AG10803 (cell line): ENCODE data around the gene NEU2.

Experiments used
- DNase-seq: peaks from one replicate; pipeline ENCODE4 v3.0.0; 2010; ENCODE audit warnings: low read depth
- H3K4me3 ChIP-seq: 2 replicates; pipeline ENCODE4 v1.5.1; 2011; ENCODE audit warnings: mild to moderate bottlenecking, low read length, control low read depth
- TF ChIP-seq, protein P1 (sequence below): conservative IDR thresholded peaks from 2 replicates; pipeline ENCODE4 v1.5.1; 2011; ENCODE audit warnings: mild to moderate bottlenecking, low read length, control low read depth, inconsistent platforms

The NEU2 gene

DNA sequence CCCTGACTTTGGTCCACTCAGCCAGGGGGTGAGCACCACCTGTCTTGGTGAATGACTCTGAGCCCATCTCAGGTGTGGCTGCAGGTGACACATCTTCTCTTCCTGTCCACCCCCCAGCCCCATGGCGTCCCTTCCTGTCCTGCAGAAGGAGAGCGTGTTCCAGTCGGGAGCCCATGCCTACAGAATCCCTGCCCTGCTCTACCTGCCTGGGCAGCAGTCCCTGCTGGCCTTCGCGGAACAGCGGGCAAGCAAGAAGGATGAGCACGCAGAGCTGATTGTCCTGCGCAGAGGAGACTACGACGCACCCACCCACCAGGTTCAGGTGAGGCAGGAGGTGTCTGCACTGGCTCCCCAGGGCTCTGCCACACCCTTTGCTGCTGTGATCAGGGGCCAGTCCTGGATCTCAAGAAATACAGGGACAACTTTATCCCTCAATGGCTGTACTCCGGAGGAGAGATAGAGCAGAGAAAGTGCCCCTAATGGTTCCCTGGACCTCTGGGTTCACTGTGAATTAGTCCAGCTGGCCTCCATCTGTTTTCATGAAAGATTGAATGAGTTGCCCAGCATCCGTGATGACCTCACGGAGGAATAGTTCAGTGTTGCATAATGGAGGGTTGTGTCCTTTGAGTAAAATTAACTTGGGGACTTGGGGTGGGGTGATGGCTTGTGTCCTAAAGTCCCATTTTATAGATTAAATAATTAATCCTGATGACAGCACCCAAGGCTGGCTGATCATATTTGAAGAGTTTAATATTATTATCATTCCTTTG lies at the start of gene NEU2:
TSS of gene NEU2 (plus strand) at position 122 of the 770 bp plus-strand sequence. CDS start at position 122, 0 bp downstream.
- TF ChIP-seq, protein P1, sequence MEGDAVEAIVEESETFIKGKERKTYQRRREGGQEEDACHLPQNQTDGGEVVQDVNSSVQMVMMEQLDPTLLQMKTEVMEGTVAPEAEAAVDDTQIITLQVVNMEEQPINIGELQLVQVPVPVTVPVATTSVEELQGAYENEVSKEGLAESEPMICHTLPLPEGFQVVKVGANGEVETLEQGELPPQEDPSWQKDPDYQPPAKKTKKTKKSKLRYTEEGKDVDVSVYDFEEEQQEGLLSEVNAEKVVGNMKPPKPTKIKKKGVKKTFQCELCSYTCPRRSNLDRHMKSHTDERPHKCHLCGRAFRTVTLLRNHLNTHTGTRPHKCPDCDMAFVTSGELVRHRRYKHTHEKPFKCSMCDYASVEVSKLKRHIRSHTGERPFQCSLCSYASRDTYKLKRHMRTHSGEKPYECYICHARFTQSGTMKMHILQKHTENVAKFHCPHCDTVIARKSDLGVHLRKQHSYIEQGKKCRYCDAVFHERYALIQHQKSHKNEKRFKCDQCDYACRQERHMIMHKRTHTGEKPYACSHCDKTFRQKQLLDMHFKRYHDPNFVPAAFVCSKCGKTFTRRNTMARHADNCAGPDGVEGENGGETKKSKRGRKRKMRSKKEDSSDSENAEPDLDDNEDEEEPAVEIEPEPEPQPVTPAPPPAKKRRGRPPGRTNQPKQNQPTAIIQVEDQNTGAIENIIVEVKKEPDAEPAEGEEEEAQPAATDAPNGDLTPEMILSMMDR: no peak
- DNase-seq: peak; percentile 70
- no peak within 1 kb of the TSS for H3K4me3 ChIP-seq

DNA sequence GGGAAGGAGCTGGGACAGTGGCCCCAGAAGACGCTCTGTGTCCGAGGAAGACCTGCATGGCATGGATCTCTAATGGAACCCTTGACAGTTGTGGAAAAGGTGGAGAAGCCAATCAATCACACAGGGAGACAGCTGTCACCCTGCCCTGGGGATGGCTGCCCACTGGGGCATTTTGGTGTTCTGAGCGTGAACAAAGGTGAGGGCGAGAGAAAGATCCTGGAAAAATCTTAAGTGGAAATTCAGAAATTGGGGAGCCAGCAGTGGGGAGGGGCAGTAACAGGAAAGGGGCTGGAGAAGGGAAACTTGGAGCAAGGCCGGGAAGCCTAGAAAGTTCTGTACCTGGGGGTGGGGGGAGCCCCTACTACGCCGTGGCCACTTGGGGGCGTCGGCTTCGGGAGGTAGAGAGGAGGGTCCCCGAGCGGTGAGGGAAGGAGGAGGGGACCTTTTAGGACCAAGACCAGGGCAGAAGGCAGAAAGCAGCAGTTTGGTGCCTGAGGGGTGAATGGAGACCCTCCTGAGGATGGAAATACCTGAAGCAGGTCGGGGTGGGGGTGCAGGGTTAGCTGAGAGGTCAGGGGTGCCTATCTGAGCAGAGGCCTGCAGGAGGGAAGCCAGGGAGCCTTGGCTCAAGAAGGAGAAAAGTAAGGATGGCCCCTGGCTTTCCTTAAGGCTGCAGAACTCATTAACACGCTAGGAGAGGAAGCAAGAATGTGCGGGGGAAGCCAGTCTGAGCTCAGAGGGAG lies 49.4 kb upstream of the NEU2 start:
- DNase-seq: no peak
- TF ChIP-seq, protein P1: no peak
- H3K4me3 ChIP-seq: no peak overlapping the region

DNA sequence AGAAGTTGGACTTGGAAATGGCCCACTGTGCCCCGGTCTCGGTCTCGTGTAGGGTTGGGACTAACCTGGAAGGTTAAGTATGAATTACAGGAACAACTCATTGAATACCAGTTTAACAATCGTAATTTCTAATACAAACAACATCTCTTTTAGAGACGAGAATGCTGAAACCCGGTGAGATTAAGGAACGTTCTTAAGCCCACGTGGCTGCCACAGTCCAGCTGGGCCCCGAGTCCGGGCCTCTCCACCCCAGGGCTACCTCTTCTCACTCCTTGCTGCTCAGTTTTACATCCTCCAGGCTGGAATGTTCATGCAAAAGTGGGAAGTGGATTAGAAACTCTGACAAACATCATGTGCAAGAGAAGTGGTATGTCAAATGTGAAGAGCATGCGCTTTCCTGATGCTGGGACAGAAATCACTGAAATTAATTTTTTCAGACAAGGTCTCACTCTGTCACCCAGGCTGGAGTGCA lies 48.8 kb upstream of the NEU2 start:
- no peak overlapping the region for H3K4me3 ChIP-seq
- TF ChIP-seq, protein P1: no peak
- DNase-seq: no peak

DNA sequence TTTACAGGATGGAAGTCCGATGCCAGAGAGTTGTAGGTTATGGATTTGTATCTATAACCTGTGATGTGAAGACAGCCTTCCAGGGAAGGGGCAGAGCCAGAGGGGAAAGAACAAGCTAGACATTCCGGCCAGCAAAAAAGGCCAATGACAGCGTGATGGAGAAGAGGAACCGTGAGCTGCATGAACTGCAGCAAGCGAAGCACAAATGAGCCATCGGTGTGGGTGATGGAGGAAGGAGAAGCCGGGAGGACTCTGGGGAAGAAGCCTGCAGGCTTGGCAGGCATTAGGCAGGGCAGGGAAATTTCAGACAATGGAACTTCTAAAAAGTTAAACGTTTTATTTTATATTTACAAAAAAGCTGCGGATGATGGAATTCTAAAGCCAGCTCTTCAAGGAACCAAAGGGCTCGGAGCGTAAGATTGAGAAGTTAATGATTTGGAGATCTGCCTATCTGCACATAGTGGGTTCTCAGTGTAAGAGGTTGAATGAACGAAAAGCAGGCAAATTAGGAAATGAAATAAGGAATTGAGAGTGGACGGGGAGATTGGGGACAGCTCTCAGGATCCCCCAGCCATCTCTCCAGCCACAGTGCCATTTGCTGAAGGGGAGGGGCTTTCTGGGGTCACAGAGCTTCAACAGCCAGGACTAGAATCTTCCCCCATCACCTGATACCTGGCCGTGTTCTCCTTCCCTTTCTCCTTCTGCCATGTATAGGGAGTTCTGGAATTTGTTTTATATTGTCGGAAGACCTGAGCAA lies 47.8 kb upstream of the NEU2 start:
- TF ChIP-seq, protein P1: no peak
- no peak overlapping the region for H3K4me3 ChIP-seq
- no peak for DNase-seq

DNA sequence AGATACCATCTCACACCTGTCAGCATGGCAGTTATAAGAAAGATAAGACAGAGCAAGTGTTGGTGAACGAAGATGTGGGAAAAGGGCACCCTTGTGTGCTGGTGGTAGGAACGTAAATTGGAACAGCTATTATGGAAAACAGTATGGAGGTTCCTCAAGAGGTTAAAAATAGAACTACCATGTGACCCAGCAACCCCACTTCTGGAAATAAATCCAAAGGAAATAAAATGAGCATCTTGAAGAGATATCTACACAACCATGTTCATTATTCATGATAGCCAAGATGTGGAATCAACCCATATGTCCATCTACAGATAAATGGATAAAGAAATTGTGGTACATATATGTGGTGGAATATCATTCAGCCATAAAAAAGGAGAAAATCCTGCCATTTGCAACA lies 46.3 kb upstream of the NEU2 start:
- no peak for DNase-seq
- TF ChIP-seq, protein P1: no peak
- H3K4me3 ChIP-seq: no peak overlapping the region

DNA sequence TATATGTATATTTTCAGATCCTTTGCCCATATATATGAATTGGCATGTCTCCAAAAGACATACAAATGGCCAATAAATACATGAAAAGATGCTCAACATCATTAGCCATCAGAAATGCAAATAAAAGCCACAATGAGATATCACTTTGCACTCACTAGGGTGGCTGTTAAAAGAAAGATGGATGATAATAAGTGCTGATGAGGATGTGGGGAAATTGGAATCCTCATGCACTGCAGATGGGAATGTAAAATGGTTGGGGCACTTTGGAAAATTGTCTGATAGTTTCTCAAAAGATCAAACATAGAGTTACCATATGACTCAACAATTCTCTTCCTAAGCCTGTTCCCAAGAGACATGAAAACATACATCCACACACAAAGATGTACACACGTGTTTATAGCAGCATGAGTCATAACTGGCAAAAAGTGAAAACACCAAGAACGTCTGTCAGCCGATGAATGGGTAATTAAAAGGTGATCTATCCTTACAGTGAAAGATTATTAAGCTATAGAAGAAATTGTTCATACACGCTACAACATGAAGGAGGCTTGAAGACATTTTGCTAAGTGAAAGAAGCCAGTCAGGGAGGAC lies 39.1 kb upstream of the NEU2 start:
- DNase-seq: no peak
- TF ChIP-seq, protein P1: no peak
- no peak overlapping the region for H3K4me3 ChIP-seq
